Measurements from ENCODE around the gene SLC34A1. TPM values are rescaled to one million over a fixed set of nuclear protein-coding genes. Genes with fewer than 3 reads are reported as not detected.

SLC34A1 gene
- total and polyA plus RNA-seq, 2 of the 4 experiments (the other 2 are of a cell fraction), result not detected

Other genes starting within 250 kb of the SLC34A1 start
- 15.6 and 18.5 TPM in 2 replicates for gene RAB24, start 80.7 kb upstream of the SLC34A1 start, total RNA-seq (2012; rRNA removed)
- 60.8 and 71.1 TPM in 2 replicates for gene RAB24, start 80.7 kb upstream of the SLC34A1 start, polyA plus RNA-seq (2012; rRNA removed)
- gene PRELID1, start 80.6 kb upstream of the SLC34A1 start, total RNA-seq (2012; rRNA removed), result 115 and 116 TPM in 2 replicates
- 239 and 277 TPM in 2 replicates for gene PRELID1, start 80.6 kb upstream of the SLC34A1 start, polyA plus RNA-seq (2012; rRNA removed)
- gene MXD3, start 72.5 kb upstream of the SLC34A1 start, total RNA-seq (2012; rRNA removed), result 5.6 and 7.3 TPM in 2 replicates
- gene MXD3, start 72.5 kb upstream of the SLC34A1 start, polyA plus RNA-seq (2012; rRNA removed), result 12.9 and 14.5 TPM in 2 replicates
- 164 and 303 TPM in 2 replicates for gene LMAN2, start 32.8 kb upstream of the SLC34A1 start, total RNA-seq (2012; rRNA removed)
- 251 and 253 TPM in 2 replicates for gene LMAN2, start 32.8 kb upstream of the SLC34A1 start, polyA plus RNA-seq (2012; rRNA removed)
- 1.1 TPM in 2 replicates for gene RGS14, start 26.5 kb upstream of the SLC34A1 start, total RNA-seq (2012; rRNA removed)
- gene RGS14, start 26.5 kb upstream of the SLC34A1 start, polyA plus RNA-seq (2012; rRNA removed), result 6.5 and 7.6 TPM in 2 replicates
- gene PFN3, start 16.2 kb downstream of the SLC34A1 start, total RNA-seq (2012; rRNA removed), result not detected in 2 replicates
- not detected in 2 replicates for gene PFN3, start 16.2 kb downstream of the SLC34A1 start, polyA plus RNA-seq (2012; rRNA removed)
- 0.36 and 0.56 TPM in 2 replicates for gene F12, start 25.1 kb downstream of the SLC34A1 start, total RNA-seq (2012; rRNA removed)
- 1.2 and 1.4 TPM in 2 replicates for gene F12, start 25.1 kb downstream of the SLC34A1 start, polyA plus RNA-seq (2012; rRNA removed)
- gene GRK6, start 42.2 kb downstream of the SLC34A1 start, total RNA-seq (2012; rRNA removed), result 30.1 and 35.0 TPM in 2 replicates
- 25.3 and 30.1 TPM in 2 replicates for gene GRK6, start 42.2 kb downstream of the SLC34A1 start, polyA plus RNA-seq (2012; rRNA removed)
- 1.1 TPM in 2 replicates for gene PRR7, start 62.4 kb downstream of the SLC34A1 start, total RNA-seq (2012; rRNA removed)
- gene PRR7, start 62.4 kb downstream of the SLC34A1 start, polyA plus RNA-seq (2012; rRNA removed), result 10.1 and 13.6 TPM in 2 replicates
- 122 and 212 TPM in 2 replicates for gene DBN1, start 89.2 kb downstream of the SLC34A1 start, total RNA-seq (2012; rRNA removed)
- gene DBN1, start 89.2 kb downstream of the SLC34A1 start, polyA plus RNA-seq (2012; rRNA removed), result 187 and 235 TPM in 2 replicates
- gene PDLIM7, start 113.2 kb downstream of the SLC34A1 start, total RNA-seq (2012; rRNA removed), result 70.4 and 72.5 TPM in 2 replicates
- gene PDLIM7, start 113.2 kb downstream of the SLC34A1 start, polyA plus RNA-seq (2012; rRNA removed), result 534 and 574 TPM in 2 replicates
- gene DOK3, start 125.4 kb downstream of the SLC34A1 start, total RNA-seq (2012; rRNA removed), result 0.54 and 0.56 TPM in 2 replicates
- 3.6 and 3.9 TPM in 2 replicates for gene DOK3, start 125.4 kb downstream of the SLC34A1 start, polyA plus RNA-seq (2012; rRNA removed)
- gene DDX41, start 132.5 kb downstream of the SLC34A1 start, total RNA-seq (2012; rRNA removed), result 130 and 141 TPM in 2 replicates
- 160 and 170 TPM in 2 replicates for gene DDX41, start 132.5 kb downstream of the SLC34A1 start, polyA plus RNA-seq (2012; rRNA removed)
- gene FAM193B, start 170.1 kb downstream of the SLC34A1 start, total RNA-seq (2012; rRNA removed), result 8.1 and 9.5 TPM in 2 replicates
- gene FAM193B, start 170.1 kb downstream of the SLC34A1 start, polyA plus RNA-seq (2012; rRNA removed), result 51.4 and 52.2 TPM in 2 replicates
- 123 and 142 TPM in 2 replicates for gene TMED9, start 207.8 kb downstream of the SLC34A1 start, total RNA-seq (2012; rRNA removed)
- 269 and 357 TPM in 2 replicates for gene TMED9, start 207.8 kb downstream of the SLC34A1 start, polyA plus RNA-seq (2012; rRNA removed)
- 28.6 and 29.2 TPM in 2 replicates for gene B4GALT7, start 215.7 kb downstream of the SLC34A1 start, total RNA-seq (2012; rRNA removed)
- gene B4GALT7, start 215.7 kb downstream of the SLC34A1 start, polyA plus RNA-seq (2012; rRNA removed), result 79.6 and 80.5 TPM in 2 replicates

Data from IMR-90 (cell line).